ENCODE measurements around the gene ITPR1.

GRCh38 chr3:4517643-4518311 is 24.6 kb downstream of the ITPR1 start:
- TF ChIP-seq CTCF (tag by site-specific recombination; IDR thresholded peaks at IDR 0.05) (no peak), TCF7L2 (IDR thresholded peaks at IDR 0.05; ENCODE audit: borderline replicate concordance, low read depth, low read length) (no peak), ZSCAN18 (tag by site-specific recombination; IDR thresholded peaks at IDR 0.05) (no peak), ELK4 (IDR thresholded peaks at IDR 0.05; ENCODE audit: borderline replicate concordance, low read depth, low read length) (no peak), ZNF366 (tag by site-specific recombination; conservative IDR thresholded peaks at IDR 0.05) (no peak)
- TF ChIP-seq, protein P1, sequence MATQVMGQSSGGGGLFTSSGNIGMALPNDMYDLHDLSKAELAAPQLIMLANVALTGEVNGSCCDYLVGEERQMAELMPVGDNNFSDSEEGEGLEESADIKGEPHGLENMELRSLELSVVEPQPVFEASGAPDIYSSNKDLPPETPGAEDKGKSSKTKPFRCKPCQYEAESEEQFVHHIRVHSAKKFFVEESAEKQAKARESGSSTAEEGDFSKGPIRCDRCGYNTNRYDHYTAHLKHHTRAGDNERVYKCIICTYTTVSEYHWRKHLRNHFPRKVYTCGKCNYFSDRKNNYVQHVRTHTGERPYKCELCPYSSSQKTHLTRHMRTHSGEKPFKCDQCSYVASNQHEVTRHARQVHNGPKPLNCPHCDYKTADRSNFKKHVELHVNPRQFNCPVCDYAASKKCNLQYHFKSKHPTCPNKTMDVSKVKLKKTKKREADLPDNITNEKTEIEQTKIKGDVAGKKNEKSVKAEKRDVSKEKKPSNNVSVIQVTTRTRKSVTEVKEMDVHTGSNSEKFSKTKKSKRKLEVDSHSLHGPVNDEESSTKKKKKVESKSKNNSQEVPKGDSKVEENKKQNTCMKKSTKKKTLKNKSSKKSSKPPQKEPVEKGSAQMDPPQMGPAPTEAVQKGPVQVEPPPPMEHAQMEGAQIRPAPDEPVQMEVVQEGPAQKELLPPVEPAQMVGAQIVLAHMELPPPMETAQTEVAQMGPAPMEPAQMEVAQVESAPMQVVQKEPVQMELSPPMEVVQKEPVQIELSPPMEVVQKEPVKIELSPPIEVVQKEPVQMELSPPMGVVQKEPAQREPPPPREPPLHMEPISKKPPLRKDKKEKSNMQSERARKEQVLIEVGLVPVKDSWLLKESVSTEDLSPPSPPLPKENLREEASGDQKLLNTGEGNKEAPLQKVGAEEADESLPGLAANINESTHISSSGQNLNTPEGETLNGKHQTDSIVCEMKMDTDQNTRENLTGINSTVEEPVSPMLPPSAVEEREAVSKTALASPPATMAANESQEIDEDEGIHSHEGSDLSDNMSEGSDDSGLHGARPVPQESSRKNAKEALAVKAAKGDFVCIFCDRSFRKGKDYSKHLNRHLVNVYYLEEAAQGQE (tag by site-specific recombination; IDR thresholded peaks at IDR 0.05) = no peak

Measured in HEK293 (cell line).